HG02885 (cell line): Measurements from ENCODE around the gene VSX1.

ENCODE experiments used
- ATAC-seq: cut with Tn5 transposase; IDR thresholded peaks from one replicate; pipeline ENCODE4 v1.9.1; 2021; ENCODE audit warnings: mild to moderate bottlenecking; ENCODE audit not compliant: unreplicated experiment, poor library complexity

Gene VSX1

DNA sequence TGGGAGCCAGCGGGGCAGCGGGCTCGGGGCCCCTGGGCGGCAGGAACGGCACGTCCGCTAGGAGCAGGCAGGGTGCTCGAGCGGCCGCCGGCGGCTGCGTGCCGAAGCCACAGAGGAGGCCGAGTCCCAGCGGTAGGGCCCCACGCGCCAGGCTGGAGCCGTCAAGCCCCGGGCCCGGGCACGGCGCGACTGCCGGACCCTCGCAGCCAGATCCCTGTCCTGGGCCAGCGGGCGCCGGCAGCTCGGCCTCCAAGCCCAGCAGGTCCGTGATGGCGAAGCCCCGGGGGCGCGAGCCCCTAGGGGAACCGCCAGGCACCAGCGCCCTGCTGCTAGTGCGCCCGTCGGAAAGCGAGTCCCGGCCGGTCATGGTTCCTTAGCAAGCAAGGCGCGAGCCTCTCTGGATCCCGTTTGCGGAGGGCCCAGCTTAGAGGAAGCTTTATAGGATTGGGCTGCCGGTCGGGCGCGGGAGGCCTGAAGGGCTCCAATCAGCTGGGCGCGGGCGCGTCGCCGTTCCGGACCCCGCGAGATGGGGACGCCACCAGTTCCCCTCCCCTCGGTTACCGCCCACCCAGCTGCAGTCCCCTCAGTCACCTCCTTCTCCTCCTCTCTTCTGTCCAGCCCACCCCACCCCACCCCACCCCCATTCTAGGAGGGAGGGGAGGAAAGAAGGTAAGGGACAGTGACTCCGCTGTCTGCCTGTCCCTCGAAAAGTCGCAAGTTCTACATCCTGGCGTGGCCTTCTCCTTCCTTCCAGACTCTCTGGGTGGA, at the start of gene VSX1:
VSX1 (minus strand) TSS at position 412 of the 768 bp plus-strand sequence; CDS start at position 367, 45 bp downstream.
- no peak for ATAC-seq

DNA sequence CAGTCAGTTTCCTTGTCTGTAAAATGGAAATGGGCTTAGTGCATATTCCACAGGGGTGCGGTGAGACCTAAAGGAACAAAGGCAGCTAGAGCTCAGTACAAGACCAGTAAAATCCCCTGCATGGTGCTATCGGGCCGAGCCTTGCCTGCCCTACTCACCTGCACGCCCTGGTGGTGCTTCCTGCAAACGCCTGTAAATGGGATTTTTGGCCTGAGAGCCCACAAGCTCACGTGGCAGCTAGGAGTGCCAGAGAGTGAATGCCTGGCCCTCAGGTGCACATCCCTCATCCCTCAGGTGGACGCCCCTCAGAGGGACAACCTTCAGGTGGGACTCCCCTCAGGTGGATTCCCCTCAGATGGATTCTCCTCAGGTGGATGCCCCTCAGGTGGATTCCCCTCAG, 48.0 kb upstream of the VSX1 start:
- no peak for ATAC-seq

DNA sequence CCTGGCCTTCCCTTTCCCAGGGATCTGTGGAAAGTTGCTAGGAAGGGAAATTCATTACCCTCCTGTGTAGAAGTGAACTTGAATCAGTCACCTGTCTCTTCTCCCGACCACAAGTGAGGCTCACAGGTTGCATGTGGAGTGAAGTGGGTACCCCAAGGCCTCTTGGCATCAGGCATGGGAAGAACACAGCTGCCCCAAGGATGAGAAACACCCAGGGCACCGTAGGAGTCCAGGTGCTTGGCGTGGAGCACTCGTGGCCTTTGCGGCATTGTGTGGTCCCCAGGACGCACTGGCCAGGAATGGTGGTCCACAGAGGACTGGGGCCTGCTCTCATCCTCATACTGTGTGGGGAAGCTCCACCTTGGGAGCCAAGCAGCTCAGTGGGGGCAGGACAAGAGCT, 47.5 kb upstream of the VSX1 start:
- ATAC-seq = no peak

DNA sequence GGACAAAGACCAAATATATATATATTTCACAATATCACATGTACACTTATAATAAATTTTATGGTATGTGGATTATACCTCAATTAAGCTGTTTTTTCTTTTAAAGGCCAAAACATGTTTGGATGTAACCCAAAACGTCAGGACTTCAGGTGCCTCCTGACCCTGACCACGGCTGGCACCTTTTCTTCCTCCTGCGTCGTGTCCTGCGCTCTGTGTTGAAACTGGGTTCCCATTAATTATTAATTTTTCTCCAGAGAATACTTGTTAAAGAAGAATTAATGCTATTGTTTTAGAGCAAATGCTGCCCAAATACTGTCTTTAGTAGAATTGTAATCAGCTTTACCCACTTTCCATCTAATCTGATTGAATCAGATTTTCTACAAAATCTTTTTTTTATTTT, 46.7 kb upstream of the VSX1 start:
- no peak for ATAC-seq

DNA sequence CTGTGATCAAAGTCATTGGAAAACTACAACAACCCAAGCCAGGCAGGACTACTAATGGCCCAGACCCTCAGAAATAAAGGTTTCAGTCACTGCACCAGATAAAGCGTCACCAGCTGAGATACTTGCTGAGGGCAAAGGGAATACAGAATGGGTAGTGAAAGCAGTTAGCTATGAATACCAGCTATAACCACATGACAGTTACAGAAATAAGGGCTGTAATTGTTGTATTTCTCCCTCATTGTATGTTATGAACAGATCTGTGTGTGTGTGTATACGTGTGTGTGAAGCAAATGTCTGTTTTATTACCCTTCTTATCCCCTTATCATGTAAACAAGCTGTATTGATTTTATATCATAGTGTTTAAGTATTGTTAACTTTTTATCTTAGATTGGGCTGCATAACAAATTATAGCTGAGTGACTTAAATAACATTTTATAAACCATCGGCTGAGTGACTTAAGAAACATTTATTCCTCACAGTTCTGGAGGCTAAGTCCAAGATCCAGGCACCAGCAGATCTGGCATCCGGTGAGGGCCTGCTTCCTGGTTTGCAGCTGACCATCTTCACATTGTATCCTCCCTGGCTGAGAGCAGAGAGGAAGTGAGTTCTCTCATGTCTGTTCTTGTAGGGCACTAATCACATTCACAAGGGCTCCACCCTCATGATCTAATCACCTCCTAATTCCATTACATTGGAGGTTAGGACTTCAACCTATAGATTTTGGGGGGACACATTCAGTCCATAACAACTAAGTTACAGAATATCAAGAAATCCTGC, 46.0 kb upstream of the VSX1 start:
- no peak for ATAC-seq

DNA sequence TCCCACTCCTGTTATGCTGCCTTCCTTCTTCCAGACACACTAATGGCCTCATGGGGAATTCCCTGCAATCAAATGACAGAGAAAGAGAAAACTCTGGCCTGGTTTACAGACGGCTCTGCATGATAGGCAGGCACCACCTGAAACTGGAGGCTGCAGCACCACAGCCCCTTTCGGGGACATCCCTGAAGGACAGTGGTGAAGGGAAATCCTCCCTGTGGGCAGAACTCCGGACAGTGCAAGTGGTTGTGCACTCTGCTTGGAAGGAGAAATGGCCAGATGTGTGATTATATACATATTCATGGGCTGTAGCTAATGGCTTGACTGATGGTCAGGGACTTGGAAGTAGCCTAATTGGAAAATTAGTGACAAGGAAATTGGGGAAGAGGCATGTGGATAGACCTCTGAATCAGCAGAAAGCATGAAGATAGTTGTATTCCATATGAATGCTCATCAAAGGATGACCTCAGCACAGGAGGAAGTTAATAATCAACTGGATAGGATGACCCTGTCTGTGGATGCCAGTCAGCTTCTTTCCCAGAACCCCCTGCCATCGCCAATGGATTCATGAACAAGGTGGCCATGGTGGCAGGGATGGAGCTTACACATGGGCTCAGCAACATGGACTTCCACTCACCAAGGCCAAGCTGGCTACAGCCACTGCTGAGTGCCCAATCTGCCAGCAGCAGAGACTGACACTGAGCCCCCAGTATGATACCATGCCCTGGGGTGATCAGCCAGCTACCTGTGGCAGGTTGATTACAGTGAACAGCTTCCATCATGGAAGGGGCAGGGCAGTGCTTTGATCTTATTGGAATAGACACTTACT, 44.5 kb upstream of the VSX1 start:
- ATAC-seq = no peak

DNA sequence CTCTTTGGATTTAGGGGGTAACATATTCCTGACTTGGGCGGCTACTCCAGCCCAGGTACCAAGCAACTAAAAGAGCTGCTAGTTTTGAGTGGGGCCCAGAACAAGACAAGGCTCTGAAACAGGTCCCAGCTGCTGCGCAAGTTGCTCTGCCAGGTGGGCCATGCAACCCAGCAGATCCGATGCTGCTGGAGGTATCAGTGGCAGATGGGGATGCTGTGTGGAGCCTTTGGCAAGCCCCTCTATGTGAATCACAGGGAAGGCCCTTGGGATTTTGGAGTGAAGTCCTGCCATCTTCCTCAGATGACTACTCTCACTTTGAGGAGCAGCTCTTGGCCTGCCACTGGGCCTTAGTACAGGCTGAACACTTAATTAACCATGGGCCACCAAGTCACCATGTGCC, 43.7 kb upstream of the VSX1 start:
- ATAC-seq = no peak

DNA sequence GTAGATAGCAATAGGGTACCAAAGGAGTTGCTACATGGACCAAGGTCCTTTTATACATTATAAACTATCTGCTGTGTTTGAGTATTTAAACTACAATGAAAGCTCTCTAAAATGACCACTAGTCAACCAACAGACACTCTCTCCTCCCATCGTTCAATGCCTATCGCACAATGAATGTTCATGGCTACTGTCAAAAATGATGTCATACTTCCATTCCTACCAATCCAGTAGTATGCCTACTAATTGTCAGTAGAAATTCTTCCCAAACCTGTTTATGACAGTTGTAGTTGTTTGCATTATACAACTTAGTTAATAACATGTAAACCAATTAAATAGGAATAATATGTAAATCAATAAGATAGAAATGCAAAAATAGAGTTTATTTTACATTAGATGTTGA, 39.0 kb upstream of the VSX1 start:
- no peak for ATAC-seq

DNA sequence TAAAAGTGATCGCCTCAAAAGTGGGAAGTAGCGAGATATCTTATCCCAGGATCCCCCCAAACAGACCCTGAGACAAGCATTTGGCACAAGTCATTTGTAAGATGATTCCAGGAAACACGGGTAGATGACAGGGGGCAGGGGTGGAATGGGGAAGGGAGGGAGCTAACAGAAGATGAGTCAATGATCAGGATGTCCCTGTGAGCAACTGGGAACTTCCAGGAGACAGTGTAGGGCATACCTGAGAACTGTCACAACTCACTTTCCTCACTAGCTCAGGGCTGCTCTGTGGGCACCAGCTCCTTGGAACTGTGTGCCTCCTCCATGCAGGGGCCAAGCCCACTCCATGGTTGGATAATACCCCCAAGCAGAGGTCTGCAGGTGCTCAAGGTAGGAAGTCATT, 38.5 kb upstream of the VSX1 start:
- no peak for ATAC-seq

DNA sequence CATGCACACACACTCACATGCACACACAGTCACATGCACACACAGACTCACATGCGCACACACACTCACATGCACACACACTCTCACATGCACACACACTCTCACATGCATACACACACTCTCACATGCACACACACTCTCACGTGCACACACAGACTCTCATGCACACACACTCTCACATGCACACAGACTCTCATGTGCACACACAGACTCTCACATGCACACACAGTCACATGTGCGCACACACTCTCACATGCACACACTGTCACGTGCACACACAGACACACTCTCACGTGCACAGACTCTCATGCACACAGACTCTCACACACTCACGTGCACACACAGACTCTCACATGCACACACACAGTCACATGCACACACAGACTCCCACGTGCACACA, 36.6 kb upstream of the VSX1 start:
- no peak for ATAC-seq

DNA sequence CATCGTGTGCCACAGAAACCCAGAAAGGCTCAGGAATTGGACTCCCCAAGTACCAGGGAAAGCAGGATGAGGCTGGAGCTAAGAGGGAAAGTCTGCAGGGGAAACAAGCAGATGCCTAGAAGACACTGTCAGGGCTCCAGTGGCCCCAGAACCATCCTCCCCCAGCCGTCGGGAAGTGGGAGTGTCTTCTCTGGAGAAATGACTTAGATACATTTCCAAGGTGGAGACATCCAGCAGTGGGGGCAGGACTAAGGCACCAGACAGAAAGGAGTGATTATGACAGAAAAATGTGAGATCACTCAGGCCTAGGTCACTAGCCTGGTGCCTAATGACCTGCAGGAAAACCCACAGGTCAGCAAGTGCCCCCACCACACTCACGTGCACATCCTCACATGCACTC, 36.0 kb upstream of the VSX1 start:
- no peak for ATAC-seq

DNA sequence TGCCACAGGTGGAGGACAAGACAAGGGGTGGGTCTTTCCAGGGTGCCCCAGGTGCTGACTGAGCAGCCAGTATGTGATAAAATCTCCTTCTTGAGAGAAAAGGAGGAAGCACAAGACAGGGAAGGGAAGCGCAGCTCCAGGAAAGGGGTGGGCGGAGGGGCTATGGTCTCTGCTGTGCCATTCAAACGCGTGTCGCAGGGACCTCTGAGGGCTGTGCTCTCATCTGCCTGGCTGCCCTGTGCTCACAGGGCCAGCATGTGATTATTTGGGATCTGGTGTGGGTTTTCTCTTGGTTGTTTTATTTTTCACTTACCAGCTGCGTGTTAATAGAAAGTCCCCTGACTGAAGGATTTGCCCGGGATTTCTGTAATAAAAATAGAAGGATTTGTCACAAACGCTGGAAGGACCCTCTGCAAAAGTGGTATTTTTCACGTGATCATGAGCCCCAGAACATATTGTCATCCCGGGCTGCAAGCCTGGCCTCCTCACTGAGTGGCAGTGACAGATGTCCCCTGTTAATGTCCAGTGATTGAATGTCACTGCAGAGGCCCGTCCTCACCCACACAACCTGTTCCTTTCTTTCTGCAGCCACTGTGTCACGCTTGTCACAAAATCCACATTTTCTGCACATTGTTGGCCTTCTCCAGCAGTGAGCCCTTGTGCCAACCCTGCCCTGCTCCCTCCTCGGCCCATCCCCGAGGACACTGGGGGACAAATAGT, 35.0 kb upstream of the VSX1 start:
- ATAC-seq = no peak

DNA sequence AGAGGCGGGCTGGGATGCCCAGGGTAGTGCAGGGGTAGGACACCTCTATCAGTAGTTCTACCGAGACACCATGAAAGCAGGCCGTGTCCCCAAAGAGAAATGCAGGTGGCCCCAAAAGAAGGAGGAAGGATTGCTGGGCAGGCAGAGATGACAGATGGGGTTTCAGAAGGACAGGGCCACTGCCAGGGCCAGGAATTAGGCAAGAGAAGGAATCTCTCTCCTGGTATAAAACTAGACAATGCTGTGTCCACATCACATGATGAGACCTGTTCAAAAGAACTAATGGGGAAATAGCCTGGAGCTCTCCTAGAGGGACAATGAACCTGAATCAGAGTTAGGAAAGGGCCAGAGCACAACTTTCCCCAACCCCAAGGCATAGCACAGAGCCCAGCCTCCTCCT, 21.6 kb upstream of the VSX1 start:
- no peak for ATAC-seq

DNA sequence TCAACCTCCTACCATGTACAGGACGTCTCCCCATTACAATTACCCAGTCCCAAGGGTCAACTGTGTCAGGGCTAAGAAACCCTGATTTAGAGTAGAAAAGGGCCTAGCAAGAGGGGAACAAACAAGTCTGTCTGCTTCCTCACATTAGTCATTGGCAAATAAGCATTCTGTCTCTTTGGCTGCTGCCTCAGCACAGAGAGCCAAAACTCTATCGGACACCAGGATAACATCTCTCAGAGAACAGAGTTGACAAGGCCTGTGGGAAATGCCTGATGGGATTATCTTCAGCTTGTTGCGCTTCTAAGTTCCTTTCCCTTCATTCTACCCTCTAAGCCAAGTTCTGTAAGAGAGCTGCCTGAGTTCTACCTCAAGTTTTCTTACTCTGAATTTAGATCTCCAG, 19.0 kb upstream of the VSX1 start:
- no peak for ATAC-seq

DNA sequence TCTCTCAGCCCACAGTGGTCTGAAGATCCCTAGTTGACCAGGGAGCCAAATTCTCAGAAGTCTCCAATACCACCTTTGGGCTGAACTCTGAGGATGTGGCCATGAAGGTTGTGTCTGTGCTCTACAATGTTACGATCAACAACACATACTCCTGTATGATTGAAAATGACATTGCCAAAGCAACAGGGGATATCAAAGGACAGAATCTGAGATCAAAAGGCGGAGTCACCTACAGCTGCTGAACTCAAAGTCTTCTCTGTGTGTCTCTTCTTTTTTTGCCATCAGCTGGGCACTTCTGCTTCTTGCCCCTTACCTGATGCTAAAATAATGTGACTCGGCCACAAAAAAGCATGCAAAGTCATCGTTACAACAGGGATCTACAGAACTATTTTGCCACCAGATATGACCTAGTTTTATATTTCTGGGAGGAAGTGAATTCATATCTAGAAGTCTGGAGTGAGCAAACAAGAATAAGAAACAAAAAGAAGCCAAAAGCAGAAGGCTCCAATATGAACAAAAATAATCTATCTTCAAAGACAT, 17.7 kb upstream of the VSX1 start:
- no peak for ATAC-seq

DNA sequence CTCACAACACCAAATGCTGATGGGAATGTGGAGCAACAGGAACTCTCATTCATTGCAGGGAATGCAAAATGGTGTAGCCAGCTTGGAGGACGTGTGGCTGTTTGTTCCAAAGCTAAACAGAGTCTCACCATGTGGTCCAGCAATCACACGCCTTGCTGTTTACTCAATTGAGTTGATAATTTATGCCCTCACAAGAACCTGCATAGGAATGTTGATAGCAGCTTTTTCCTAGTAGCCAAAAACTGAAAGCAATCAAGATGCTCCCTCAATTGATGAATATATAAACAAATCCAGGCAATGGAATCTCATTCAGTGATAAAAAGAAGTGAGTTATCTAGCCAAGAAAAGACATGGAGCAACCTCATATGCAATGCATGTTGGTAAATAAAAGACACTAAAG, 15.6 kb upstream of the VSX1 start:
- no peak for ATAC-seq

DNA sequence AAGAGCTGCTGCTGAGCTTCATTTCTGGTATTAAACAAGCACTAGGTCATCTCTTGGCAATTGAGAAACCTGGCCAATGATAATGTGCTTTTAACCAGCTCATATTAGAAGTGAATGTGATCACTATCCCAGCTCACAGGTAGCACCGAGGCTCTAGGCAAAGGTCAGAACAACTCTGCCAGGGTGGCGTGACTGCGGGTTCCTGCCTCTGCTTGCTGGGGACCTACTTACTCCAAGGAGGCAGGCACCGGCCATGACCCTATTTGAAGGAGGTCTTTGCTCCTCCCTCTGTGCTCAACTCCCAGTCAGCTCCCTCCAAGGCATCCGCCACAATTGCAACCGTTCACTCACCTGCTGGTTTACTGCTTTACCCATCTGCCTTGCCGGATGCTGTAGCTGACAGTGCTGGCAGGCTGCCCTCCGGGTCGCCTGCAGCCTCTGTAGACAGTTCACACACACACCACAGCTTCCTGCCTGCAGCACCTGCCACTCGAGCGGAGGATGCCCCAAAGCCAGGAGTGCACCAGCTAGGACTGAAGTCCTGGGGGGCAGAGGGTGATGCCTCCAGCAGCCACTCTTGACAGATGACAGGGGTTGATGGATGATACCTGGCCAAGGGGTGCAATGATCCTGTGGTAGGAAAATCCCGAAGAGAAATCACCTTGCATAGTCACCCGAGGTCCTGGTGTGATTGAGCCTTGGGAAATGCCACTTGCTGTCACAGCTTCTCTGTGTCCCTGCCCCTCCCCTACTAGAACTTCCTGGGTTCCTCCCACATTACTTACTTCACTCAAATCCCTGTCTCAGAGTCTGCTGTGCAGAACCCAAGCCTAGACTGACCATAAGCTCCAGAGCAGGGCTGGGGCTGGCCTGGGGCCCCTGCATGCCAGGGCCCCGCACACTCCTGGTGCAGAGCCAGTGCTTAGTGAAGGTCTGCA, 8.8 kb upstream of the VSX1 start:
- ATAC-seq = peak; percentile 51

DNA sequence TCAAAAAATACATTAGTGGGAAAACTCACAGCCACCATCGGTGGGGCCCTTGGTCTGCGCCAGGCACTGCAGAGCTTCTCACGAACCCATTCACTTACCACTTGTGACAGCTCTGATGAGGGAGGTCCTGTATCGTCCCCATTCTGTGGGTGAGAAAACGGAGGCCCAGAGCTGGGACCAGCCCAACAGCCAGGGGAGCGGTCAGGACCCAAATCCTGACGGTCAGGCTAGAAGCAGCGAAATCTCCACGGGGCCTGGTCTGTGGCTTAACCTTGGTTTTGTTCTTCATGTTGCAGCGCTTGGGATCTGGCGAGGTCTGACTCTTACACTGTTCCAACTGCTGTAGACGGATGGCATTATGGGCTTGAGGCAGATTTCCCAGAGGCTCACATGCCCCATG, 7.7 kb upstream of the VSX1 start:
- ATAC-seq = no peak

DNA sequence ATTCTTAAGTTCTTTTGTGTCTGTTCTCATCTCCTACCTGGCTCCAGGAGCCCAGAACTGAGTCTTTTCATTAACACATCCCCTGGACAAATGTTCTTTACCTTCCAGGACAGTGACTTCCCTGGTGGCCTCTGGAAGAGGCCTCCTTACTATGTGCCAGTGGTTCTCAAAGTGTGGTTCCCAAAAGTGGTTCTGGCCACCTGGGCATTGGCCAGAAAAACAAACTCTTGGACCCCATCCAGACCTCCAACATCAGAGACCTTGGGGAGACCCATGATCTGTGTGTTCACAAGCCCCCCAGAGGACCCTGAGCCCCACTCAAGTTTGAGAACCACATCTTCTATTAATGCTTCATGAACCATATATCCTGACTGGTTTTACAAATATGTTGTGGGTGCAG, 7.2 kb upstream of the VSX1 start:
- no peak for ATAC-seq
